Upper lobe of right lung (tissue), 1 donor: Measurements from ENCODE around the gene CSGALNACT2. TPM values are rescaled to one million over a fixed set of nuclear protein-coding genes. Genes with fewer than 3 reads are reported as not detected.

Experiments
- ATAC-seq: fragments of 200-7000 bp; cut with Tn5 transposase; one replicate; pipeline ENCODE4 v1.9.1; 2020; ENCODE audit warnings: mild to moderate bottlenecking, moderate library complexity
- DNase-seq: peaks from one replicate; pipeline ENCODE4 v3.0.0-alpha.2; 2020
- H3K27ac ChIP-seq: fragments of 200-600 bp; one replicate; pipeline ENCODE4 v1.8.0; 2022
- H3K27me3 ChIP-seq: fragments of 200-600 bp; one replicate; pipeline ENCODE4 v1.8.0; 2022; ENCODE audit warnings: mild to moderate bottlenecking
- H3K36me3 ChIP-seq: fragments of 200-600 bp; one replicate; pipeline ENCODE4 v1.8.0; 2022
- H3K4me1 ChIP-seq: fragments of 200-600 bp; one replicate; pipeline ENCODE4 v1.8.0; 2022
- H3K4me3 ChIP-seq: fragments of 200-600 bp; one replicate; pipeline ENCODE4 v1.8.0; 2022; ENCODE audit warnings: mild to moderate bottlenecking
- H3K9me3 ChIP-seq: fragments of 200-600 bp; one replicate; pipeline ENCODE4 v1.8.0; 2022
- CTCF ChIP-seq: fragments of 200-600 bp; IDR thresholded peaks from one replicate; pipeline ENCODE4 v1.8.0; 2022; ENCODE audit warnings: antibody characterized with exemption
- intact Hi-C: fragments of 100-400 bp; cut with DNase I; formaldehyde crosslinking; loops from one replicate; pipeline ENCODE4 v1.11.0; 2022
- total RNA-seq: library from RNA; stranded (reverse); fragmentation: NEBNext Ultra II Directional; extraction: Animal tissue kit (Norgen Biotek cat#: 25700); gene quantifications from one replicate; pipeline ENCODE4 v1.2.1, GENCODE V29; 2021
- donor health status: DM: no; HTN: yes; CAD: no; lungs with severe emphysema.

CSGALNACT2 gene
- total RNA-seq, 1 donor from 2014 or later, result 40.8 TPM

- Histone ChIP-seq H3K4me3 (no peak overlapping the region), H3K27ac (no peak overlapping the region), H3K4me1 (peaks cover 4% of the 10 kb centered on the region), H3K9me3 (no peaks in the 10 kb centered on the region), H3K27me3 (no peaks in the 10 kb centered on the region), H3K36me3 (no peaks in the 10 kb centered on the region)
- ATAC-seq (no peak), DNase-seq (peak; percentile 63)
- no peak for TF ChIP-seq CTCF
- intact Hi-C loops, result no loop called here
Observed at GRCh38 chr10:43206391-43207235, 68.4 kb downstream of the CSGALNACT2 start.

DNA sequence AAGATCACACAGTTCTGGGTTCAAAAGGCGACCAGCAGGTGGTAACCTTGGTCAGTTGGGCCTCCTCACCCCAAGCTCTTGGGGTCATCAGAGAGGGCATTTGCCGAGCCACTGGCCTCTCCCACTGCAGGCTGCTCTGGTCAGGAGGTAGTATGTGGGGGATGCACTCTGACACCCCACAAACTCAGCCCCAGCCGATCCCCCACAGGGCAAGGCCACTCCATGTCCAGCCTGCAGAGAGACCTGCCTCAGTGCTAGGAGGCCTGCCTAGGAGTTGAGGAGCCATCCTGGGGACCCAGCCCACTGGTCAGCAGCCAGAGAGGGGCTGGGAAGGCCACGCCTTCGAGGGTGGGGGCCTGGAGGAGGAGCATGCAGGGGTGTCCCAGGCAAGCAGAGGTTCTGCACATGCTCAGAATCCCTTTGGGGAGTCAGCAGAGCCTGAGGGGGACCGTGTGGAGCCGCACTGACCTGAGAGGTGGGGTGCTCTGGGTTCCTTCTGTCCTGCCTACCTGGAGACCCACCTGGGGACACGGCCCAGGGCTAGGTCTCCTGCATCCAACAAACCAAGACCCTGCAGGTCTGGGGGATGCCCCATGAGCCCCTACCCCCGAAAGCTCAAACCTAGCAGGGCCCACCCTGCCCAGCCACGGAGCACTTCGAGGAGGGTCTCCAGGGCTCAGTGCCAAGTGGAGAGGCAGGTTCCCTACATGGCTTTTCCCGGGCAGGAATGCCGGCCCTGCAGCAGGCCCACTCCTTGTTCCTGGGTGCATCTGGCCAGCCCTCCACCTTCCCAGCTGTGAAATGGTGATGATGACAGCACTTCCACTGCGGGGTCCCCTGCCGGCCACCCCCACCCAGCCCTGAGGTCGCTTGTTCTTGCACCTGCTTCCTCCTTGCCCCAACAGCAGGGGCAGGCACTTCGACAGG lies 70.2 kb downstream of the CSGALNACT2 start:
- ATAC-seq, result no peak
- peak; percentile 58 for DNase-seq
- Histone ChIP-seq H3K9me3 (no peaks in the 10 kb centered on the region), H3K27ac (no peak overlapping the region), H3K4me1 (no peaks in the 10 kb centered on the region), H3K4me3 (no peak overlapping the region), H3K27me3 (no peaks in the 10 kb centered on the region), H3K36me3 (no peaks in the 10 kb centered on the region)
- no peak for TF ChIP-seq CTCF
- intact Hi-C loops, result no loop called here

DNA sequence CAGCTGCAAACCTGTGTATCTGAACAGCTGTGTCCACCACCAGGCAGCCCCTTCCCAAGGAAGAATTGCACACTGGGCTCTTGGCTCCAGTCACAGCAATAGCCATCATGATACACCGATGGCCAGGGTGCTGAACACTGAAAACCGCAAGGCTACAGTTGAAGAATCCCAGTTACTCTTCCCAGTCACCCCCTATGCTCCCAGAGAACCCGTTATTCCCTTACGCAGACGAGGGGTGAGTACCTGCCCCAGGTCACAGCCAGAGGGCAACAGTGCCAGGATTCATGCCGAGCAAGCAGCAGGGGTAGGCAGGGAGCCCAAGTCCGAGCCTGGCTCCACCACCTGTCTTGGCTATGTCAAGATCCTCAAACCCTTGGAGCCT lies 70.8 kb downstream of the CSGALNACT2 start:
- DNase-seq, result peak; percentile 30
- ATAC-seq, result no peak
- no peak for TF ChIP-seq CTCF

GRCh38 chr10:43209651-43210141 lies 71.5 kb downstream of the CSGALNACT2 start:
- Histone ChIP-seq H3K9me3 (no peaks in the 10 kb centered on the region), H3K4me3 (no peak overlapping the region), H3K27ac (no peak overlapping the region), H3K27me3 (no peaks in the 10 kb centered on the region), H3K4me1 (no peaks in the 10 kb centered on the region), H3K36me3 (no peaks in the 10 kb centered on the region)
- DNase-seq, result peak; percentile 48
- no peak for ATAC-seq
- intact Hi-C loops, result no loop called here
- no peak for TF ChIP-seq CTCF

More for the DNA sequence above, 70.8 kb downstream of the CSGALNACT2 start:
- Histone ChIP-seq H3K4me3 (no peak overlapping the region), H3K27ac (no peak overlapping the region), H3K36me3 (no peaks in the 10 kb centered on the region), H3K27me3 (no peaks in the 10 kb centered on the region), H3K9me3 (no peaks in the 10 kb centered on the region), H3K4me1 (no peaks in the 10 kb centered on the region)
- intact Hi-C loops, result no loop called here

GRCh38 chr10:43210556-43210955 lies 72.3 kb downstream of the CSGALNACT2 start:
- no peak for DNase-seq
- no peaks in the 10 kb centered on the region for H3K4me1 ChIP-seq
- ATAC-seq, result no peak
- H3K36me3 ChIP-seq, result no peaks in the 10 kb centered on the region
- H3K27me3 ChIP-seq, result no peaks in the 10 kb centered on the region
- intact Hi-C loops, result no loop called here
- H3K9me3 ChIP-seq, result no peaks in the 10 kb centered on the region
- H3K27ac ChIP-seq, result no peak overlapping the region
- TF ChIP-seq CTCF, result no peak
- no peak overlapping the region for H3K4me3 ChIP-seq
